Gastroesophageal sphincter (tissue), 3 donors: Measurements from ENCODE around the gene SH2B2.

ENCODE experiments used
- CTCF ChIP-seq, 4 experiments: fragments of 200-600 bp in 2 of 4; fragments of 450-650 bp in 2 of 4; sonication (generic) in 1 of 4; IDR thresholded peaks; one replicate each; pipeline ENCODE4 v1.5.1; 2017 to 2019; ENCODE audit warnings: antibody characterized with exemption in 4 of 4, mild to moderate bottlenecking in 2 of 4, moderate library complexity in 2 of 4
- EP300 ChIP-seq: sonication (generic); formaldehyde crosslinking; IDR thresholded peaks from one replicate; pipeline ENCODE4 v1.6.1; 2017; ENCODE audit warnings: antibody characterized with exemption, mild to moderate bottlenecking
- POLR2A ChIP-seq, 2 donors: fragments of 450-650 bp; IDR thresholded peaks; one replicate each; pipeline ENCODE4 v1.6.1; 2017; ENCODE audit warnings: antibody characterized with exemption in 2 of 2, mild to moderate bottlenecking in 2 of 2, moderate library complexity in 1 of 2
- POLR2AphosphoS5 ChIP-seq: sonication (generic); formaldehyde crosslinking; IDR thresholded peaks from one replicate; pipeline ENCODE4 v1.6.1; 2017; ENCODE audit warnings: antibody characterized with exemption

GRCh38 chr7:102273749-102274712, 12.6 kb upstream of the SH2B2 start:
- no peak for TF ChIP-seq POLR2AphosphoS5
- no peak for TF ChIP-seq CTCF (IDR thresholded peaks at IDR 0.05)
- TF ChIP-seq POLR2A (IDR thresholded peaks at IDR 0.05) = no peak
- TF ChIP-seq EP300 = no peak
